OCI-LY1 (cell line): ENCODE results near the gene KLHL6.

Experiments
- CTCF ChIP-seq: fragments of 200-600 bp; sonication (generic), shearing (Covaris generic); IDR thresholded peaks from 2 replicates; pipeline ENCODE4 v1.5.1; 2017; ENCODE audit warnings: mild to moderate bottlenecking, antibody characterized with exemption, low read length, moderate library complexity, mixed read lengths
- EZH2 ChIP-seq: fragments of 200-600 bp; sonication (generic), shearing (Covaris generic); IDR thresholded peaks from 2 replicates; pipeline ENCODE4 v1.8.0; 2017; ENCODE audit warnings: borderline replicate concordance, mixed run types, mild to moderate bottlenecking, antibody characterized with exemption, low read length, moderate library complexity, mixed read lengths

GRCh38 chr3:183529185-183529584 lies 26.3 kb downstream of the KLHL6 start:
- TF ChIP-seq CTCF (no peak), EZH2 (no peak)
